GM12892 (cell line): Measurements from ENCODE around the gene ZSCAN10.

Experiments
- POLR2A ChIP-seq: IDR thresholded peaks from 2 replicates; pipeline ENCODE4 v1.6.1; 2011; ENCODE audit warnings: low read depth, low read length, control low read depth
- POLR2AphosphoS5 ChIP-seq: IDR thresholded peaks from 2 replicates; pipeline ENCODE4 v1.6.1; 2011; ENCODE audit warnings: low read depth, low read length, control low read depth

GRCh38 chr16:3127745-3128144, 28.7 kb upstream of the ZSCAN10 start:
- TF ChIP-seq POLR2A (no peak), POLR2AphosphoS5 (no peak)
